Activated CD4-positive, alpha-beta memory T cell treated with anti-CD3 and anti-CD28 coated beads, Interleukin-2, amount 10 ng/mL, durations not matched to agents 7 days and 5 days (primary cell): Measurements from ENCODE around the gene SYT1. TPM values are rescaled to one million over a fixed set of nuclear protein-coding genes. Genes with fewer than 3 reads are reported as not detected.

Experiments
- CTCF ChIA-PET: fragments of 350-600 bp; sonication (Branson Sonifier 250); formaldehyde crosslinking; loops from one replicate; lab custom pipeline; 2021; ENCODE audit warnings: antibody characterized with exemption, inconsistent platforms; lab: Charles Lee
- POLR2A ChIA-PET: fragments of 350-600 bp; sonication (Branson Sonifier 250); formaldehyde crosslinking; loops from one replicate; lab custom pipeline; 2021; ENCODE audit warnings: antibody characterized with exemption; lab: Charles Lee
- DNase-seq: peaks from one replicate; pipeline ENCODE4 v3.0.0-alpha.2; 2020
- H3K27ac Mint-ChIP-seq: one replicate; pipeline ENCODE4 v1.8.0; 2021; ENCODE audit warnings: mild to moderate bottlenecking, mixed read lengths
- H3K27me3 Mint-ChIP-seq: one replicate; pipeline ENCODE4 v1.8.0; 2021; ENCODE audit warnings: mixed read lengths
- H3K36me3 Mint-ChIP-seq: one replicate; pipeline ENCODE4 v1.8.0; 2021; ENCODE audit warnings: low read depth, mixed read lengths
- H3K4me1 Mint-ChIP-seq: one replicate; pipeline ENCODE4 v1.8.0; 2021; ENCODE audit warnings: mixed read lengths
- H3K4me3 Mint-ChIP-seq: one replicate; pipeline ENCODE4 v1.8.0; 2021; ENCODE audit warnings: mild to moderate bottlenecking, mixed read lengths
- H3K9me3 Mint-ChIP-seq: one replicate; pipeline ENCODE4 v1.8.0; 2021; ENCODE audit warnings: mixed read lengths
- total RNA-seq, 2 experiments: library from RNA; stranded (reverse); gene quantifications; one replicate each; pipeline ENCODE4 v1.2.3, GENCODE V29; 2021

Gene SYT1
- total RNA-seq, 2 experiments from 2014 or later = not detected

- Mint-ChIP-seq H3K4me1 (no peaks in the 10 kb centered on the region), H3K27ac (no peak overlapping the region), H3K27me3 (no peaks in the 10 kb centered on the region), H3K4me3 (no peak overlapping the region), H3K9me3 (peaks cover 4% of the 10 kb centered on the region), H3K36me3 (no peaks in the 10 kb centered on the region)
- CTCF ChIA-PET = no interaction called here
- no peak for DNase-seq
- POLR2A ChIA-PET = no interaction called here
Observed at GRCh38 chr12:79296133-79296532, 431.6 kb downstream of the SYT1 start.

GRCh38 chr12:79296871-79297270 lies 432.3 kb downstream of the SYT1 start:
- ChIA-PET CTCF (no interaction called here), POLR2A (no interaction called here)
- Mint-ChIP-seq H3K27me3 (no peaks in the 10 kb centered on the region), H3K36me3 (no peaks in the 10 kb centered on the region), H3K9me3 (peaks cover under 1% of the 10 kb centered on the region), H3K4me1 (no peaks in the 10 kb centered on the region), H3K27ac (no peak overlapping the region), H3K4me3 (no peak overlapping the region)
- DNase-seq = no peak

- no peaks in the 10 kb centered on the region for H3K9me3 Mint-ChIP-seq
- ChIA-PET CTCF (no interaction called here), POLR2A (no interaction called here)
- H3K27ac Mint-ChIP-seq = no peak overlapping the region
- DNase-seq = no peak
- no peaks in the 10 kb centered on the region for H3K36me3 Mint-ChIP-seq
- no peaks in the 10 kb centered on the region for H3K27me3 Mint-ChIP-seq
- no peaks in the 10 kb centered on the region for H3K4me1 Mint-ChIP-seq
- no peak overlapping the region for H3K4me3 Mint-ChIP-seq
Observed at GRCh38 chr12:79298506-79298905, 433.9 kb downstream of the SYT1 start.

- H3K9me3 Mint-ChIP-seq = peaks cover 3% of the 10 kb centered on the region
- ChIA-PET CTCF (no interaction called here), POLR2A (no interaction called here)
- no peaks in the 10 kb centered on the region for H3K36me3 Mint-ChIP-seq
- no peak overlapping the region for H3K27ac Mint-ChIP-seq
- H3K4me3 Mint-ChIP-seq = no peak overlapping the region
- no peak for DNase-seq
- no peaks in the 10 kb centered on the region for H3K27me3 Mint-ChIP-seq
- no peaks in the 10 kb centered on the region for H3K4me1 Mint-ChIP-seq
Observed at GRCh38 chr12:79299447-79300198, 435.0 kb downstream of the SYT1 start.

- H3K27ac Mint-ChIP-seq = no peak overlapping the region
- H3K4me1 Mint-ChIP-seq = no peaks in the 10 kb centered on the region
- POLR2A ChIA-PET = no interaction called here
- H3K36me3 Mint-ChIP-seq = no peaks in the 10 kb centered on the region
- no peak overlapping the region for H3K4me3 Mint-ChIP-seq
- CTCF ChIA-PET = no interaction called here
- peaks cover 3% of the 10 kb centered on the region for H3K9me3 Mint-ChIP-seq
- no peak for DNase-seq
- H3K27me3 Mint-ChIP-seq = no peaks in the 10 kb centered on the region
Observed at GRCh38 chr12:79300199-79300568, 435.6 kb downstream of the SYT1 start.

- CTCF ChIA-PET = no interaction called here
Observed at GRCh38 chr12:79301181-79301580, 436.6 kb downstream of the SYT1 start.

GRCh38 chr12:79302162-79302814 lies 437.7 kb downstream of the SYT1 start:
- Mint-ChIP-seq H3K27ac (no peak overlapping the region), H3K9me3 (peaks cover 6% of the 10 kb centered on the region), H3K4me3 (no peak overlapping the region), H3K4me1 (no peaks in the 10 kb centered on the region), H3K27me3 (no peaks in the 10 kb centered on the region), H3K36me3 (no peaks in the 10 kb centered on the region)
- DNase-seq = no peak
- POLR2A ChIA-PET = no interaction called here
- CTCF ChIA-PET = no interaction called here

More at GRCh38 chr12:79301181-79301580, 436.6 kb downstream of the SYT1 start:
- Mint-ChIP-seq H3K36me3 (no peaks in the 10 kb centered on the region), H3K4me1 (no peaks in the 10 kb centered on the region), H3K9me3 (peaks cover 3% of the 10 kb centered on the region), H3K27ac (no peak overlapping the region), H3K4me3 (no peak overlapping the region), H3K27me3 (no peaks in the 10 kb centered on the region)
- DNase-seq = no peak
- POLR2A ChIA-PET = no interaction called here

- no peaks in the 10 kb centered on the region for H3K4me1 Mint-ChIP-seq
- CTCF ChIA-PET = no interaction called here
- H3K27ac Mint-ChIP-seq = no peak overlapping the region
- no peaks in the 10 kb centered on the region for H3K36me3 Mint-ChIP-seq
- H3K4me3 Mint-ChIP-seq = no peak overlapping the region
- POLR2A ChIA-PET = no interaction called here
- H3K9me3 Mint-ChIP-seq = peaks cover 9% of the 10 kb centered on the region
- H3K27me3 Mint-ChIP-seq = no peaks in the 10 kb centered on the region
- DNase-seq = no peak
Observed at GRCh38 chr12:79307340-79307739, 442.8 kb downstream of the SYT1 start.

GRCh38 chr12:79309039-79309438 lies 444.5 kb downstream of the SYT1 start:
- H3K27ac Mint-ChIP-seq = no peak overlapping the region

GRCh38 chr12:79317179-79317847 lies 452.7 kb downstream of the SYT1 start:
- Mint-ChIP-seq H3K27ac (no peak overlapping the region), H3K36me3 (no peaks in the 10 kb centered on the region), H3K27me3 (no peaks in the 10 kb centered on the region), H3K9me3 (peaks cover 13% of the 10 kb centered on the region), H3K4me3 (no peak overlapping the region), H3K4me1 (no peaks in the 10 kb centered on the region)
- ChIA-PET CTCF (no interaction called here), POLR2A (no interaction called here)
- DNase-seq = no peak

More at GRCh38 chr12:79309039-79309438, 444.5 kb downstream of the SYT1 start:
- no peak for DNase-seq
- no peaks in the 10 kb centered on the region for H3K4me1 Mint-ChIP-seq
- H3K36me3 Mint-ChIP-seq = no peaks in the 10 kb centered on the region
- H3K9me3 Mint-ChIP-seq = peaks cover 6% of the 10 kb centered on the region
- POLR2A ChIA-PET = no interaction called here
- CTCF ChIA-PET = no interaction called here
- H3K27me3 Mint-ChIP-seq = no peaks in the 10 kb centered on the region
- H3K4me3 Mint-ChIP-seq = no peak overlapping the region

GRCh38 chr12:79322905-79323304 lies 458.3 kb downstream of the SYT1 start:
- no peak for DNase-seq
- H3K27ac Mint-ChIP-seq = no peak overlapping the region
- ChIA-PET CTCF (no interaction called here), POLR2A (no interaction called here)
- H3K4me1 Mint-ChIP-seq = no peaks in the 10 kb centered on the region
- no peaks in the 10 kb centered on the region for H3K36me3 Mint-ChIP-seq
- H3K27me3 Mint-ChIP-seq = no peaks in the 10 kb centered on the region
- H3K9me3 Mint-ChIP-seq = peaks cover 2% of the 10 kb centered on the region
- H3K4me3 Mint-ChIP-seq = no peak overlapping the region

- no peak overlapping the region for H3K4me3 Mint-ChIP-seq
- CTCF ChIA-PET = no interaction called here
- H3K4me1 Mint-ChIP-seq = no peaks in the 10 kb centered on the region
- no peak overlapping the region for H3K27ac Mint-ChIP-seq
- H3K36me3 Mint-ChIP-seq = no peaks in the 10 kb centered on the region
- H3K27me3 Mint-ChIP-seq = no peaks in the 10 kb centered on the region
- no peak for DNase-seq
- POLR2A ChIA-PET = no interaction called here
- H3K9me3 Mint-ChIP-seq = peaks cover 2% of the 10 kb centered on the region
Observed at GRCh38 chr12:79324571-79324970, 460.0 kb downstream of the SYT1 start.

- H3K27ac Mint-ChIP-seq = no peak overlapping the region
- ChIA-PET CTCF (no interaction called here), POLR2A (no interaction called here)
- H3K4me1 Mint-ChIP-seq = no peaks in the 10 kb centered on the region
- no peaks in the 10 kb centered on the region for H3K9me3 Mint-ChIP-seq
- no peak overlapping the region for H3K4me3 Mint-ChIP-seq
- no peaks in the 10 kb centered on the region for H3K27me3 Mint-ChIP-seq
- DNase-seq = no peak
- H3K36me3 Mint-ChIP-seq = no peaks in the 10 kb centered on the region
Observed at GRCh38 chr12:79326222-79326621, 461.6 kb downstream of the SYT1 start.
